IPS DF 19.7 (cell line): Measurements from ENCODE around the gene RESF1.
"Not testable (repeated sequence)": the region's sequence is repeated elsewhere in the genome, so short reads cannot be mapped to it uniquely, and the experiment has no call there.

ENCODE experiments used
- DNase-seq: peaks from one replicate; pipeline ENCODE4 v3.0.0-alpha.2; 2013; ENCODE audit warnings: low read depth, low spot score

Gene RESF1, protein sequence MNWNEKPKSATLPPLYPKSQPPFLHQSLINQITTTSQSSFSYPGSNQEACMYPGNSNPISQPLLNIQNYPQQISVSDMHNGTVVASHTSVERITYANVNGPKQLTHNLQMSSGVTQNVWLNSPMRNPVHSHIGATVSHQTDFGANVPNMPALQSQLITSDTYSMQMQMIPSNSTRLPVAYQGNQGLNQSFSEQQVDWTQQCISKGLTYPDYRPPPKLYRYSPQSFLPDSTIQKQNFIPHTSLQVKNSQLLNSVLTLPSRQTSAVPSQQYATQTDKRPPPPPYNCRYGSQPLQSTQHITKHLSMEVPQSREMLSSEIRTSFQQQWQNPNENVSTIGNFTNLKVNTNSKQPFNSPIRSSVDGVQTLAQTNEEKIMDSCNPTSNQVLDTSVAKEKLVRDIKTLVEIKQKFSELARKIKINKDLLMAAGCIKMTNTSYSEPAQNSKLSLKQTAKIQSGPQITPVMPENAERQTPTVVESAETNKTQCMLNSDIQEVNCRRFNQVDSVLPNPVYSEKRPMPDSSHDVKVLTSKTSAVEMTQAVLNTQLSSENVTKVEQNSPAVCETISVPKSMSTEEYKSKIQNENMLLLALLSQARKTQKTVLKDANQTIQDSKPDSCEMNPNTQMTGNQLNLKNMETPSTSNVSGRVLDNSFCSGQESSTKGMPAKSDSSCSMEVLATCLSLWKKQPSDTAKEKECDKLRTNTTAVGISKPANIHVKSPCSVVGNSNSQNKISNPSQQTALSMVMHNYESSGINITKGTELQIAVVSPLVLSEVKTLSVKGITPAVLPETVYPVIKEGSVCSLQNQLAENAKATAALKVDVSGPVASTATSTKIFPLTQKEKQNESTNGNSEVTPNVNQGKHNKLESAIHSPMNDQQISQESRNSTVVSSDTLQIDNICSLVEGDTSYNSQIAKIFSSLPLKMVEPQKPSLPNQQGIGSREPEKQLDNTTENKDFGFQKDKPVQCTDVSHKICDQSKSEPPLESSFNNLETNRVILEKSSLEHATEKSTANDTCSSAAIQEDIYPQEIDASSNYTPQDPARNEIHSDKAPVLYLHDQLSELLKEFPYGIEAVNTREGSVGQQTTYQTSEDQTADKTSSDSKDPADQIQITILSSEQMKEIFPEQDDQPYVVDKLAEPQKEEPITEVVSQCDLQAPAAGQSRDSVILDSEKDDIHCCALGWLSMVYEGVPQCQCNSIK (N-terminal part only)

DNA sequence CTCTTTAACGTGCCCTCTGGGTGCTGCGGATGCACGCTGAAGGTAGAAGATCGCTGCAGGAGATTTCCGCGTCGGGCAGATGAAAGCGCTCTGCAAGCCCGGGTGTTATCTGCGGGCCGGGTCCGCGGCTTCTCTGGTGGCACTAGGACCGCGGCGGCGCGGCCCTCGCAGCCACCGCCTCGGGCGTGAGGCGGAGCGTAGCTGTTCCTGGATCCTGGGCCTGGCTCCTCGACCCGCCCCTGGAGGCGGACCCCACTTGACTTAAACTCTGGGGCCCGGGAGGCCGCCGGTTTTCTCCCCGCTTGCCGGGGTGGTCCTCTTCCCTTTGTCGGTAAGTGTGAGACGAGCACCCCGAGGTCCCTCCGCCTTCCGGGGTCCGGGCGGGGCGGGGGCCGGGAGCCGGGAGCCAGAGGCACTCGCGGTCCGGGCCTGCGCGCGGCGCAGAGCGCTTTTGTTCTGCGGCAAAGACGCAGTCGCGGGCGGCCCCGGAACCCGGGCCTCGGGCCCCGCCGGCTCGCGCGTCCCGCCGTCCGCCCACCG, at the start of gene RESF1:
RESF1 (plus strand) TSS at position 255 of the 540 bp plus-strand sequence. CDS start 21,541 bp downstream, outside the sequence.
- DNase-seq, result peak; percentile 84

DNA sequence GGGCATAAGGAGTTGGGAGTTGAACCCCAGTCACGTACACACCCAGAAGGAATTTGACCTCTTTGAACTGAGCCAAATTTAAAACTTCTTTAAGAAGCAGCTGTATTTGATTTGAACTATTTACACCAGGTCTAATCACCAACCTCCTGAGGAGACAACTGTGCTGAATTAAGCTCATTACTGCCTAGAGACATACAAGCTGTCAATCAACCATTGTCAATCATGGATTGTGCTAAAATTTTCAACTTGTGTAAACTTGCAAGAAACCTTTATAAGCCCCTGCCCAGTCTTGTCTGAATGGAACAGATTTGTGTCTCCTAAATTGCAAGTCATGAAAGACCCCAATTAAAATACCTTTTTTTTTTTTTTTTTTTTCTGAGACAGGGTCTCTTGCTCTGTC, 44.3 kb upstream of the RESF1 start:
- DNase-seq, result no peak

DNA sequence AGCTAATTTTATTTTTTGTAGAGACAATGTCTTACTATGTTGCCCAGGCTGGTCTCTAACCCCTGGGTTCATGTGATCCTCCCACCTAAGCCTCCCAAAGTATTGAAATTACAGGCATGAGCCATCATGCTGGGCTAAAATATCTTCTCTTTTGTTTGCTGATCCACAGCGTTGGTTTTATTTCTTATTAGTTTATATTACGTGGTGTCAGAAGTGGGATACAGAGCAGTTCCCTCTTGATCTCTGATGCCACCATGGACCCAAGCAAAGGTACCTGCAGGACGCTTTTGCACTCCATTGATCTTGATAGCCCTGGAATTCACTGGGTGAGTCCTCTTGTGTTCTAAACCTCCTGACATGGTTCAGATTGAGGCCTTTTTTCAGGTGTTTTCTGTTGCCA, 43.8 kb upstream of the RESF1 start:
- DNase-seq, result no peak

DNA sequence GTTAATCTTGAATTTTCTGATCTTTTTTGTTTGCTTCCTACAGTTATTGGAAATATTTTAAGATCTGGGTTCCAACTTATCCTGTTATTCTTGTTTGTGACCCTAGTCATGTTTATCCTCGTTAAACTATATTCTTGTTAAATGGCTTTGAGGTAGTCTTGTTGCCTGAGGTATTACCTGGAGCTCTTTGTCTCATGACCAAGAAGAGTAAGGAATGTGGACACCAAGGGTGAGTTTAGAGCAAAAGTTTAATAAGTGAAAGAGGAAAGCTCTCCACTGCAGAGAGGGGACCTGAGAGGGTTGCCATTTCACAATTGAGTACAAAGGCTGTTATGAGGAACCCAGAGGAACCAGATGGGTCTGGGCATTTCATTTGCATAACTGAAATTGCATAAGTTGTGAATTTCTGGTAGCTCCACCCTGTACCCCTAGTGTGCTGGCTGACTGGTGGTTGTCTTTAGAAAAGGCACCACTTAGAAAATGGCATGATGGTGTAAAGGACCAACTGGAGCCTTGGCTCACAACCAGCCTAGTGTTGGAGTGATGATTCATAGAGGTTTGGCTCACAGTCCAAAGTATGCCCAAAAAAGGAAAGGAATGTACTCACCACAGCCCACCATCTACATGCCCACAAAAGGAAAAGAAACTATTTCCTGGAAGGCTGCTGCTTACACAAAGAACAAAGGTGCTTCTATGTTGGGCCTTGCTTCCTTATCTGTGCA, 36.7 kb upstream of the RESF1 start:
- no peak for DNase-seq

DNA sequence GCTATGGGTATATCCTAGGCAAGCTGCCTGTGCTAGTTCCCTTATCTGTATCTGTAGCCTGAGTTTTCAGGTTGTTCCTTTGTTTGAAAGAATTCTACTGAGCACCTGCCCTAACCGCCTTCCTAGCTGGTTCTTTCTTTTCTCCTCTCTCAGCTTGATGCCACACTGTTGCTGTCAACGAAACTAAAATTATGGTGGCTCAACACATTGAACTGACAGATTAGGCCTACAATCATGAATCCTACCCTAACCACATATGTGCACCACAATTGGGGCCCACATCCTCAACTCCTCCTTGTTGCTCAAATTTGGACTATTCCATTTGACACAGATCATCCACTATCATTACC, 36.2 kb upstream of the RESF1 start:
- no peak for DNase-seq

DNA sequence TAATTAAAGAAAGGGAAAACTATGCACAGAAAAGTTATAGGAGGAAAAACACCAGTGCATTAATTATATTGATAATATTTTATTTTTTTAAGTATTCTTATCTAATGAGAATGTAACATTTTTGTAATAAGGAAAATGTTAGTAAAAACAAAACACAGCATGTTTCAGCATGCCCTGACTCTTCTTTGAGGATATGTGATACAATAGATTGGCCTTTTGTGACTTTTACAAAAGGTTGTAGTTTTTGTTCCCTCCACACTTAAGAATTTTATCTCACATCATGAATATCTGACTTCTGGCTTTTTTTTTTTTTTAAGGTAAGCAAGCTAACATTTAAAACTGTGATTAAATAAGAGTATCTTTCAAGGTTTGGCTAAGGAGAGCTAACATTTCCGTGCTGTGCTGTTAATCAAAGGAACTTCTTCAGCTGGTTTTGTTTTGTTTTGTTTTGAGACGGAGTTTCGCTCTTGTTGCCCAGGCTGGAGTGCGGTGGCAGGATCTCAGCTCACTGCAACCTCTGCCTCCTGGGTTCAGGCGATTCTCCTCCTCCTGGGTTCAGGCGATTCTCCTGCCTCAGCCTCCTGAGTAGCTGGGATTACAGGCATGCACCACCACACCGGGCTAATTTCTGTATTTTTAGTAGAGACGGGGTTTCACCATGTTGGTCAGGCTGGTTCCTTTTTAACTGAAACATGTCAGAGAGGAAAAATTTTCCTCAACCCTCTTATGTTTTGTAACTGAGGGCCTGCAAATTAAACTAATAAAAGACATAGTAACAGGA, 30.8 kb upstream of the RESF1 start:
- no peak for DNase-seq

DNA sequence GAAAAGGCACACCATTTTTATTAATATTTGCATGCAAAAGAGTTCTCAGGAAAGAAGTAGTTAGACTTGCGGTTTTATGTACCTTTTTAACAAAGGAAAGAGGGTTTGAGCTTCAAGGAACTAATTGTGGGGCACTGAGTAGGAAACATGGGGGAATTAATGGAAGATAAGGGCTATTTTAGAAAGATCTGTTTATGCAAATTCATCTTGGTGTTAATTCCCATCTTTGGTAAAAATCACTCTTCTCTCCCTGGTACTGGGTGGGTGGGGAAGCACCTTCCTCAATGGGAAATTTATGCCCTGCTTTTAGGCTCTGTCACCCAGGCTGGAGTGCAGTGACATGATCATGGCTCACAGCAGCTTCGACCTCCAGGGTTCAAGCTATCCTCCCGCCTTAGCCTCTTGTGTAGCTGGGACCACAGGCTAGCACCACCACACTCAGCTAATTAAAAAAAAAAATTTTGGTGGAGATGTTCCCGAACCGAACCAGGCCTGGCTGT, 30.1 kb upstream of the RESF1 start:
- DNase-seq, result no peak

DNA sequence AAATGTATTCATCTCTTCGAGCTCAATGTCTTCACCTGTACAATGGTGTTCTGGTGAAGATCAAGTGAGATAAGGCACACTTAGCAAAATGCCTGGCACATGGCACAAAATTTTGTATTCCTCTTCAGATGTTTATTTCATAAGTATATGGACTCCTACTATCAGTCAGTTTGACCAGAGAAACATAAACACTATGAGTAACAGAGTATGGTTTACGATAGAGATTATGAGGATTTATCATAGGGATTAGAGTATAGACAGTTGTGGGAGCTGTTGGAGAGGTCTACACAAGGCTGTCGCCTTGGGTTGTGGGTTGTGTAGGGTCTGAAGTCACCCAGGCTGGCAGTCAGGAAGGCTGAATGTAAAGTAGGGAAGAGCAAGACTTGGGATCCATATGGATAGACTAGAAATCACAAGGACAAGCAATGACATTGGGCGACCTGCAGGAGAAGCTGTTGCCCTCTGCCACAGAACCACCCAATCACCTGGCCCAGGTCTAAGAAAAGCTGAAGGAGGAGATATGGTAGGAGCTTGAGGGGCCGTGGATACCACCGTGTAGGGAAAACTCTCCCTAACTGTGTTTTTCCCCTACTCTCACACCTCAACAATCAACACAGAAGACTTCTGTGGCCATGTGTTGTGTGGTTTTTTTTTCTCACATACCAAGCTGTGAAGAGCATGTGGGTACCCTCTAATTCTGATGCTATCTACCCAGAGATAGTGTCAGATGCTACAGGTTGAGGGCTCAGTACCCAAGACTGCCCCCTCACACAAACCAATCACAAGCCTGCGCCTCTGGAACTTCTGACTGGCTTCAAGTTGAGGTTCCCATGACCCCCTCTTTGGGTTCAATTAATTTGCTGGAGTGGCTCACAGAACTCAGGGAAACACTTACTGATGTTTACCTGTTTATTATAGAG, 27.2 kb upstream of the RESF1 start:
- no peak for DNase-seq

DNA sequence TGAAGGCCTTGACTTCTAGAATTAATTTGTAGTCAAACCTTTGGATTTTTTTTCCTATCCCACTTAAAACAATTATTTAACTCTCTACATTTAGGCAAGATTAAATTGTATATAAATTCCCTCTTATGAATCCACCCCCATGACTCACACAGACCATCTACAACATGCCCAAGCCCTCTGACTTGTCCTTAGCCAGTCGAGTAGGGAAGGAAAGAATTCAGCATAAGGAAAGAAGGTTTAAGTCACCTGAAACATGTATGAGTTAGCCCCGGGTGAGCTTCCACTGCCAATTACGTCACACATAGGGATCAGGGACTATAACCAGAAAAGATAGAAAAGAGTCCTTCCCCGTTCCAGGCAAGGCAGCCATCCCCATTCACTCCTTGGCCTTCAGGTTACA, 14.9 kb upstream of the RESF1 start:
- no peak for DNase-seq

DNA sequence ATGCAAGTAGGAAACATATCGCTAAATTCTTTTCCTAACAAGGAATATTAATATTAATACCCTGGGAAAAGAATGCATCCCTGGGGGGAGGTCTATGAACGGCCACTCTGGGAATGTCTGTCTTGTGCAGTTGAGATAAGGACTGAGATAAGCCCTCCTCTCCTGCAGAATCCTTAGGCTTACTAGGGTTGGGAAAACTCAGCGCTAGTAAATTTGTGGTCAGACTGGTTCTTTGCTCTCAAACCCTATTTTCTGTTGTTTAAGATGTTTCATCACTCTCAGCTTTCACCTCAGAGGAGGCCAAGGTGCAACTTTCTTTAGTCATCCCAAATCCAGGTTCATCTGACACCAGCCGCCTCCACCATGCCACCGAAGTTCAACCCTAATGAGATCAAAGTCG, 11.2 kb upstream of the RESF1 start:
- no peak for DNase-seq

DNA sequence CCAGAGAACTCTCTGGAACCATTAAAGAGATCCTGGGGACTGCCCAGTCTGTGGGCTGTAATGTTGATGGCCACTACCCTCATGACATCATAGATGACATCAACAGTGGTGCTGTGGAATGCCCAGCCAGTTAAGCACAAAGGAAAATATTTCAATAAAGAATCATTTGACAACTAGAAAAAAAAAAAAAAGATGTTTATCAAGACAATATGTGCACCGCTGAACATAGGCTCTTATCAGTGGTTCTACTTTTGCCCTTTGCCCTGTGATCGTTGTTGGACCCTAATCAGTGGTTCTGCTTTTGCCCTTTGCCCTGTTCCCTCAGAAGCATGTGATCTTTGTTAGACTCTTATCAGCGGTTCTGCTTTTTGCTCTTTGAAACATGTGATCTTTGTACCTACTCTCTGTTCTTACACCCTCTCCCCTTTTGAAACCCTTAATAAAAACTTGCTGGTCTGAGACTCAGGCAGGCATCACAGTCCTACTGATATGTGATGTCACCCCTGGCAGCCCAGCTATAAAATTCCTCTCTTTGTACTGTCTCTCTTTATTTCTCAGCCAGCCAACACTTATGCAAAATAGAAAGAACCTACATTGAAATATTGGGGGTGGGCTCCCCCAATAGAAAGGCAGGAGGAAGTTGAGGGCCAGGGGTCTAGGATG, 10.4 kb upstream of the RESF1 start:
- DNase-seq, result not testable (repeated sequence)

DNA sequence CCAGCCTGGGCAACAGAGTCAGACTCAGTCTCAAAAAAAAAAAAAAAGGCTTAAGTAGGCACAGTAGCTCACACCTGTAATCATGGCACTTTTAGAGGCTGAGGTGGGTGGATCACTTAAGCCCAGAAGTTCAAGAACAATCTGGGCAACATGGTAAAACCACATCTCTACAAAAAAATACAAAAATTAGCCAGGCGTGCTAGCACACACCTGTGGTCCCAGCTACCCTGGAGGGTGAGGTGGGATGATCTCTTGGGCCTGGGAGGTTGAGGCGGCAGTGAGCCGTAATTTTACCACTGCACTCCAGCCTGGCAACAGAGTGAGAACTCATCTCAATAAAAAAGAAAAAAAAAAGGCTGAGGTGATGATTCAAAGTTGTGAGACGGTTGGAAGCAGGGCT, 9.1 kb upstream of the RESF1 start:
- DNase-seq, result no peak

DNA sequence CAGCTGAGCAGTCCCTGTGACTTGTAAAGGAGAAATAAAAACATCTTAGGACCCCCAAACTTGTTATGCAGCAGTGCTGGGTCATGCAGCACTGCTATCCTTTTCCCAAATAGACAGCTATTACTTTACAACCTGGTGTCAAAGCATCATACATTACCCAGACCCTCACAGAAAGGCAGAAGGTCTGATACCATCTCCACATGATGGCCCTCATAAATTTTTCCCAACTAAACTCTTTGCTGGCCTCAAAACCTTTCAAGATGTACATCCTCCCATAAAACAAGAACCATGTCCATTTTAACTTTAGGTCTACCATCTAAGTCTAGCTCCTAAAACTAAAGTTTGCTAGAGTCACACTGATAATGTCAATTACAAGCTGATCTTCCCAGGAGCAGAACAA, 8.7 kb upstream of the RESF1 start:
- no peak for DNase-seq

DNA sequence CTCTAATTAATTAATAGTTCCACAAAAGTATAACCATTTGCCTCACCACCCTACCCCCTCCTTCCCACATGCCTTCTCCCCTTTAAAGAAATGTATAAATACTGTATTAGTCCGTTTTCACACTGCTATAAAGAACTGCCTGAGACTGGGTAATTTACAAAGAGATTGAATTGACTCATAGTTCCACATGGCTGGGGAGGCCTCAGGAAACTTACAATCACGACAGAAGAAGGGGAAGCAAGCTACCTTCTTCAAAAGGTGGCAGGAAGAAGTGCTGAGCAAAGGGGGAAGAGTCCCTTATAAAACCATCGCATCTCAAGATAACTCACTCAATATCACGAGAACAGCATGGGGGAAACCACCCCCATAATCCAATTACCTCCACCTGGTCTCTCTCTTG, 8.2 kb upstream of the RESF1 start:
- no peak for DNase-seq

DNA sequence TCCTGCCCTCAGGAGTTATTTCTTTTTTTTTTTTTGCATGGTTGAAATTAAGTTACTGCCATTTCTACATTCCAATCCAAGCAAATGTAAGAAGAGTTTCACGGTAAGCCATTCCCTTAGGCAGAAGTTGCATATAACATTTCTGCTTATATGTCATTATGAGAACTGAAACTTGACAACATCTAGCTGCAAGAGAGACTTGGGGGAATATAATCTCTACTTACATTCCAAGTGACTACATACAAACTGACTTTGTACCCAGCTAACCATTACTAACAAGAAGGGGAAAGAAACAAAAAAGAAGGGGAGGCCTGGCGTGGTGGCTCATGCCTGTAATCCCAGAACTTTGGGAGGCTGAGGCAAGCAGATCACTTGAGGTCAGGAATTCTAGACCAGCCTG, 7.3 kb upstream of the RESF1 start:
- no peak for DNase-seq

DNA sequence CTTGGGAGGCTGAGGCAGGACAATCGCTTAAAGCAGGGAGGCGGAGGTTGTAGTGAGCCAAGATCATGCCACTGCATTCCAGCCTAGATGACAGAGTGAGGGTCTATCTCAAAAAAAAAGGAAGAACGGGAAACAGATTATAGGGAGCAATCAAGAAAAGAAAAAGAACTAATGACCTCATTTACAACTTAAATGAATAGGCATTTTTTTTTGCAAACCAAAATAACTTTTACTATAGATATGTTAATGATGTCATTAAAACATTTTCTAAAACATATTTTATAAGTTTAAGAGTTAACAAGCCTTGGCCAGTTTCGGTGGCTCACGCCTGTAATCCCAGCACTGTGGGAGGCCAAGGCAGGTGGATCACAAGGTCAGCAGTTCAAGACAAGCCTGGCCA, 6.8 kb upstream of the RESF1 start:
- DNase-seq, result no peak

DNA sequence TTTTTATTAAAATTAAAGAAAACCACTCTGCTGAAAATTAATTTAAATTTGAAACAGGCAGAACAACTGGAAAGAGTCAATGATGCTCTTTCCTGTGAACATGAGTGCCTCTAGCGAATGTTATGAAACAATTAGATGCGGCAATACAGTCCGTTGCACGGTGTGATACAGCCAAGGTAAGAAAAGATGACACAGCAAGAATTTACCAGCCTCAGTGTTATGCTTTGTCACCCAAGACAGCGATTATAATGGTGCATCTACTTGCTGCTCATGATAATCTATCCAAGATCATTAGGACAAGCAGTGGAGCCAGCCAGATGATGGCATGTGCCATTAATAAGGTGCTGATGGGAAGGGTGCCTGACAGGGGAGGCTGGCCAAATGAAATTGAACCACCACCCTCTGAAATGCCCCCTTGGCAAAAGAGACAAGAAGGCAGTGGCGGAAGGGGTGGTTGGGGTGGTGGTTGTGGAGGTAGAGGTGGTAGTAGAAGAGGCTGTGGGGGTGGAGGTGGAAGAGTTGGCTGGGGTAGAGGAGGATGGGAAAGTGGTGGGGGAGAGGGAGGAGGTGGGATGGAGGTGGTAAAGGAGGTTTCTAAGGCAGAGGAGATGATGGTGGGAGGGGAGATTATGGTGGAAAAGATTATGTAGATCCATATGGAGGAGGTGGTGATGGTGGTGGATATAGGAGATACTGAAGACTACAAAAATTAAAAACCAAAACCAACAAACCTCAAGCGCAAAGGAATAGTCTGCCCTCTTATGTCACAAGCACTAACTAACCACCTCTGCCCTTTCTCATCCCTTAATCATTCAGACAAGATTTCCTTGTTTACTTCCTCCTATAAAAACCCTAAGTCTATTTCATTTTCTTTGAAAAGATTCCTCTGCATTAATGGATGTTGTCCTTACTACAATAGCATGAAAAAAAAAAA, 4.0 kb upstream of the RESF1 start:
- DNase-seq, result no peak
